Measurements from ENCODE around the gene PRMT3. TPM values are rescaled to one million over a fixed set of nuclear protein-coding genes. Genes with fewer than 3 reads are reported as not detected.

PRMT3 gene
- total RNA-seq, 1 donor from 2014 or later = 10.2 TPM

- Histone ChIP-seq H3K27me3 (no peaks in the 10 kb centered on the region), H3K9me3 (no peaks in the 10 kb centered on the region), H3K27ac (no peak overlapping the region), H3K36me3 (peaks cover 45% of the 10 kb centered on the region), H3K4me1 (no peaks in the 10 kb centered on the region), H3K4me3 (no peak overlapping the region)
- ATAC-seq (no peak), DNase-seq (no peak)
- intact Hi-C loops (cut with DNase I) = no loop called here
- no peak for TF ChIP-seq CTCF (IDR thresholded peaks at IDR 0.05)
Measured at GRCh38 chr11:20407344-20407743, 19.8 kb downstream of the PRMT3 start.

GRCh38 chr11:20415432-20415831, 27.9 kb downstream of the PRMT3 start:
- Histone ChIP-seq H3K27me3 (no peaks in the 10 kb centered on the region), H3K27ac (no peak overlapping the region), H3K36me3 (peaks cover 7% of the 10 kb centered on the region), H3K4me1 (no peaks in the 10 kb centered on the region), H3K9me3 (no peaks in the 10 kb centered on the region), H3K4me3 (no peak overlapping the region)
- no peak for TF ChIP-seq CTCF (IDR thresholded peaks at IDR 0.05)
- intact Hi-C loops (cut with DNase I) = no loop called here
- ATAC-seq (no peak), DNase-seq (no peak)

GRCh38 chr11:20417771-20418170, 30.3 kb downstream of the PRMT3 start:
- H3K4me1 ChIP-seq = no peaks in the 10 kb centered on the region
- no peak overlapping the region for H3K27ac ChIP-seq
- ATAC-seq = no peak
- no peaks in the 10 kb centered on the region for H3K27me3 ChIP-seq
- H3K4me3 ChIP-seq = no peak overlapping the region
- H3K9me3 ChIP-seq = no peaks in the 10 kb centered on the region
- no peak for DNase-seq
- no peak for TF ChIP-seq CTCF (IDR thresholded peaks at IDR 0.05)
- intact Hi-C loops (cut with DNase I) = no loop called here
- peaks cover 17% of the 10 kb centered on the region for H3K36me3 ChIP-seq

GRCh38 chr11:20421946-20422345, 34.4 kb downstream of the PRMT3 start:
- ATAC-seq (no peak), DNase-seq (no peak)
- Histone ChIP-seq H3K27me3 (no peaks in the 10 kb centered on the region), H3K4me1 (no peaks in the 10 kb centered on the region), H3K9me3 (no peaks in the 10 kb centered on the region), H3K27ac (no peak overlapping the region), H3K4me3 (no peak overlapping the region), H3K36me3 (peaks cover 23% of the 10 kb centered on the region)
- intact Hi-C loops (cut with DNase I) = no loop called here
- no peak for TF ChIP-seq CTCF (IDR thresholded peaks at IDR 0.05)

GRCh38 chr11:20429216-20429615, 41.7 kb downstream of the PRMT3 start:
- no peak overlapping the region for H3K4me3 ChIP-seq
- ATAC-seq = no peak
- intact Hi-C loops (cut with DNase I) = no loop called here
- peaks cover 7% of the 10 kb centered on the region for H3K36me3 ChIP-seq
- no peaks in the 10 kb centered on the region for H3K27me3 ChIP-seq
- no peaks in the 10 kb centered on the region for H3K9me3 ChIP-seq
- H3K4me1 ChIP-seq = no peaks in the 10 kb centered on the region
- H3K27ac ChIP-seq = no peak overlapping the region
- DNase-seq = no peak
- TF ChIP-seq CTCF (IDR thresholded peaks at IDR 0.05) = no peak

- no peak for TF ChIP-seq CTCF (IDR thresholded peaks at IDR 0.05)
- H3K4me1 ChIP-seq = no peaks in the 10 kb centered on the region
- no peaks in the 10 kb centered on the region for H3K27me3 ChIP-seq
- intact Hi-C loops (cut with DNase I) = no loop called here
- DNase-seq (no peak), ATAC-seq (no peak)
- no peaks in the 10 kb centered on the region for H3K9me3 ChIP-seq
- no peak overlapping the region for H3K27ac ChIP-seq
- H3K36me3 ChIP-seq = peaks cover 6% of the 10 kb centered on the region
- no peak overlapping the region for H3K4me3 ChIP-seq
Measured at GRCh38 chr11:20438637-20439036, 51.1 kb downstream of the PRMT3 start.

Data from upper lobe of right lung (tissue), 1 donor.